HEK293 (cell line): ENCODE measurements around the gene ABHD8.

Experiments used
- CTCF ChIA-PET: fragments of 350-600 bp; formaldehyde crosslinking; extraction: SDS; loops from one replicate; lab custom pipeline; 2021; ENCODE audit warnings: antibody characterized with exemption; lab: Yijun Ruan, JAX
- POLR2A ChIA-PET: fragments of 300-600 bp; formaldehyde crosslinking; extraction: SDS; loops from one replicate; lab custom pipeline; 2020; ENCODE audit warnings: antibody characterized with exemption, inconsistent platforms; lab: Yijun Ruan, JAX
- H3K27ac ChIP-seq: fragments of 200-500 bp; sonication (Bioruptor generic); 2 replicates; pipeline ENCODE4 v1.5.1; 2014; ENCODE audit warnings: low read depth, low read length, control low read depth, inconsistent platforms; ENCODE audit errors: extremely low read depth
- H3K36me3 ChIP-seq, 2 experiments: fragments of 200-500 bp in 1 of 2; sonication (Bioruptor generic) in 1 of 2; 1 replicate in 1 of 2; 2 replicates in 1 of 2; pipeline ENCODE4 v1.5.1; 2014 to 2017; ENCODE audit warnings: inconsistent platforms in 2 of 2, low read length in 2 of 2; ENCODE audit not compliant: control insufficient read depth in 2 of 2, insufficient read depth in 1 of 2
- H3K4me1 ChIP-seq: fragments of 200-500 bp; sonication (Bioruptor generic); 2 replicates; pipeline ENCODE4 v1.5.1; 2014; ENCODE audit warnings: mild to moderate bottlenecking, low read length, inconsistent platforms; ENCODE audit not compliant: control insufficient read depth, insufficient read depth
- H3K4me3 ChIP-seq: 2 replicates; pipeline ENCODE4 v1.5.1; 2011; ENCODE audit warnings: low read depth, mild to moderate bottlenecking, control low read depth, low read length, moderate library complexity
- H3K9me3 ChIP-seq: fragments of 200-500 bp; sonication (Bioruptor generic); 2 replicates; pipeline ENCODE4 v1.5.1; 2014; ENCODE audit warnings: low read depth, low read length, inconsistent platforms; ENCODE audit not compliant: control insufficient read depth, insufficient read depth
- GLI2 ChIP-seq: fragments of 450-650 bp; formaldehyde crosslinking; IDR thresholded peaks from 2 replicates; pipeline ENCODE4; 2017; ENCODE audit warnings: missing biosample characterization, missing genetic modification characterization, low read depth, borderline replicate concordance
- GLIS2 ChIP-seq: fragments of 450-650 bp; formaldehyde crosslinking; IDR thresholded peaks from 2 replicates; pipeline ENCODE4 v1.5.1; 2016; ENCODE audit warnings: missing biosample characterization, missing genetic modification characterization
- HOXA7 ChIP-seq: sonication (generic); formaldehyde crosslinking; IDR thresholded peaks from 2 replicates; pipeline ENCODE4 v1.8.1; 2022; ENCODE audit warnings: missing genetic modification reagents, borderline replicate concordance
- IKZF3 ChIP-seq: fragments of 450-650 bp; IDR thresholded peaks from 2 replicates; pipeline ENCODE4 v1.5.0; 2018; ENCODE audit warnings: missing biosample characterization, mild to moderate bottlenecking, missing genetic modification characterization, moderate library complexity
- KLF17 ChIP-seq: fragments of 450-650 bp; formaldehyde crosslinking; IDR thresholded peaks from 2 replicates; pipeline ENCODE4 v1.5.1; 2016; ENCODE audit warnings: missing biosample characterization, missing genetic modification characterization
- KLF9 ChIP-seq: fragments of 450-650 bp; formaldehyde crosslinking; IDR thresholded peaks from 2 replicates; pipeline ENCODE4 v1.5.1; 2016; ENCODE audit warnings: missing biosample characterization, missing genetic modification characterization, low read depth
- ZBTB17 ChIP-seq: fragments of 450-650 bp; formaldehyde crosslinking; IDR thresholded peaks from 2 replicates; pipeline ENCODE4 v1.5.1; 2016; ENCODE audit warnings: missing biosample characterization, missing genetic modification characterization
- ZBTB8A ChIP-seq: fragments of 450-650 bp; formaldehyde crosslinking; IDR thresholded peaks from 2 replicates; pipeline ENCODE4 v1.5.1; 2016; ENCODE audit warnings: missing biosample characterization, missing genetic modification characterization
- ZNF114 ChIP-seq: fragments of 450-650 bp; formaldehyde crosslinking; IDR thresholded peaks from 2 replicates; pipeline ENCODE4 v1.5.0; 2017; ENCODE audit warnings: missing biosample characterization, missing genetic modification characterization
- ZNF211 ChIP-seq: fragments of 450-650 bp; formaldehyde crosslinking; IDR thresholded peaks from 2 replicates; pipeline ENCODE4 v1.5.1; 2016; ENCODE audit warnings: low read depth, missing biosample characterization, missing genetic modification characterization
- ZNF335 ChIP-seq: fragments of 450-650 bp; formaldehyde crosslinking; conservative IDR thresholded peaks from 2 replicates; pipeline ENCODE4 v1.5.1; 2016; ENCODE audit warnings: missing biosample characterization, missing genetic modification characterization
- ZNF354C ChIP-seq: fragments of 450-650 bp; formaldehyde crosslinking; IDR thresholded peaks from 2 replicates; pipeline ENCODE4 v1.5.1; 2016; ENCODE audit warnings: missing biosample characterization, missing genetic modification characterization, low read depth, borderline replicate concordance
- ZNF366 ChIP-seq: fragments of 450-650 bp; formaldehyde crosslinking; conservative IDR thresholded peaks from 2 replicates; pipeline ENCODE4 v1.5.1; 2016; ENCODE audit warnings: missing biosample characterization, missing genetic modification characterization
- ZNF404 ChIP-seq: fragments of 450-650 bp; formaldehyde crosslinking; IDR thresholded peaks from 2 replicates; pipeline ENCODE4 v1.5.1; 2017; ENCODE audit warnings: missing biosample characterization, missing genetic modification characterization
- ZNF426 ChIP-seq: fragments of 450-650 bp; formaldehyde crosslinking; IDR thresholded peaks from 2 replicates; pipeline ENCODE4 v1.5.1; 2017; ENCODE audit warnings: missing biosample characterization, missing genetic modification characterization, mild to moderate bottlenecking, inconsistent platforms, moderate library complexity
- ZNF518A ChIP-seq: fragments of 450-650 bp; formaldehyde crosslinking; conservative IDR thresholded peaks from 2 replicates; pipeline ENCODE4 v1.5.1; 2016; ENCODE audit warnings: low read depth, missing biosample characterization, missing genetic modification characterization
- ZNF626 ChIP-seq: fragments of 450-650 bp; sonication (Bioruptor Pico); formaldehyde crosslinking; IDR thresholded peaks from 2 replicates; pipeline ENCODE4 v1.5.1; 2018; ENCODE audit warnings: missing biosample characterization, missing genetic modification characterization, inconsistent platforms
- ZNF692 ChIP-seq: fragments of 450-650 bp; formaldehyde crosslinking; IDR thresholded peaks from 2 replicates; pipeline ENCODE4 v1.5.1; 2016; ENCODE audit warnings: missing biosample characterization, missing genetic modification characterization
- ZNF704 ChIP-seq: fragments of 450-650 bp; formaldehyde crosslinking; IDR thresholded peaks from 2 replicates; pipeline ENCODE4 v1.5.1; 2016; ENCODE audit warnings: missing biosample characterization, missing genetic modification characterization
- ZNF776 ChIP-seq: fragments of 450-650 bp; formaldehyde crosslinking; IDR thresholded peaks from 2 replicates; pipeline ENCODE4 v1.5.0; 2017; ENCODE audit warnings: missing biosample characterization, missing genetic modification characterization, borderline replicate concordance
- ZNF777 ChIP-seq: fragments of 450-650 bp; formaldehyde crosslinking; IDR thresholded peaks from 2 replicates; pipeline ENCODE4 v1.5.1; 2017; ENCODE audit warnings: missing biosample characterization, missing genetic modification characterization, borderline replicate concordance

ABHD8 gene

GRCh38 chr19:17266589-17266974, 36.6 kb downstream of the ABHD8 start:
- H3K36me3 ChIP-seq = peaks cover 8 to 18% of the 10 kb centered on the region in 2 experiments; a peak in 2 of 3 replicates
- POLR2A ChIA-PET = interaction anchor here (0.6 to 2.5 kb wide), 22 partner anchors 9 to 681 kb away, joined by 3 to 23 read pairs (median 4); partner anchors contain the start of genes ABHD8, ANKLE1, CCDC124 and DDA1
- CTCF ChIA-PET = interaction anchor here (0.6 to 5.5 kb wide), 6 partner anchors 8 to 290 kb away, joined by 3 to 37 read pairs (median 6); partner anchors contain the start of genes ANKLE1, HAUS8 and MYO9B
- H3K27ac ChIP-seq = no peak overlapping the region
- H3K9me3 ChIP-seq = no peaks in the 10 kb centered on the region
- H3K4me1 ChIP-seq = no peaks in the 10 kb centered on the region
- TF ChIP-seq GLIS2 (tag by site-specific recombination) (no peak), ZNF335 (tag by site-specific recombination) (peak; percentile 61)
- H3K4me3 ChIP-seq = no peak overlapping the region

- CTCF ChIA-PET = interaction anchor here (1.1 to 5.5 kb wide), 4 partner anchors 7 to 31 kb away, joined by 3 to 37 read pairs (median 6); partner anchors contain the start of gene ANKLE1
- POLR2A ChIA-PET = interaction anchor here (0.6 to 2.5 kb wide), 5 partner anchors 29 to 725 kb away, joined by 3 to 16 read pairs (median 5); partner anchors contain the start of genes MRPL34 and OCEL1
Observed at GRCh38 chr19:17266026-17266425, 37.2 kb downstream of the ABHD8 start.

More at GRCh38 chr19:17266026-17266425, 37.2 kb downstream of the ABHD8 start:
- H3K4me3 ChIP-seq = no peak overlapping the region
- H3K27ac ChIP-seq = no peak overlapping the region
- TF ChIP-seq ZNF404 (tag by site-specific recombination) = no peak
- TF ChIP-seq ZBTB8A = no peak
- no peak for TF ChIP-seq ZNF626 (tag by site-specific recombination)
- TF ChIP-seq KLF17 (tag by site-specific recombination) = no peak
- TF ChIP-seq KLF9 = no peak
- no peak for TF ChIP-seq ZNF518A (tag by site-specific recombination)
- no peak for TF ChIP-seq ZNF704
- no peak for TF ChIP-seq ZNF777
- no peak for TF ChIP-seq ZBTB17 (tag by site-specific recombination)
- TF ChIP-seq HOXA7 = no peak
- no peak for TF ChIP-seq ZNF114
- no peak for TF ChIP-seq ZNF354C (tag by site-specific recombination)
- TF ChIP-seq GLI2 (tag by site-specific recombination) = no peak
- no peak for TF ChIP-seq IKZF3
- TF ChIP-seq ZNF692 (tag by site-specific recombination) = no peak
- TF ChIP-seq ZNF426 = no peak
- TF ChIP-seq ZNF776 (tag by site-specific recombination) = no peak
- TF ChIP-seq ZNF366 (tag by site-specific recombination) = no peak
- TF ChIP-seq ZNF211 (tag by site-specific recombination) = no peak
- H3K4me1 ChIP-seq = no peaks in the 10 kb centered on the region
- no peaks in the 10 kb centered on the region for H3K9me3 ChIP-seq
- H3K36me3 ChIP-seq = peaks cover 6 to 12% of the 10 kb centered on the region in 2 experiments; a peak in 2 of 3 replicates
